OCI-LY3 (cell line): ENCODE measurements around the gene ARRDC1.

ENCODE experiments used
- H2AFZ ChIP-seq: fragments of 200-600, 300-600 bp; shearing (Covaris generic); 2 replicates; pipeline ENCODE4 v1.6.0; 2014; ENCODE audit warnings: antibody characterized with exemption, low read depth, low read length
- H3K27ac ChIP-seq: fragments of 200-600, 300-600 bp; sonication (generic); 2 replicates; pipeline ENCODE4 v1.5.1; 2014; ENCODE audit warnings: mild to moderate bottlenecking, low read length, moderate library complexity, mixed read lengths
- H3K27me3 ChIP-seq: fragments of 200-600, 300-600 bp; sonication (generic); 2 replicates; pipeline ENCODE4 v1.6.1; 2014; ENCODE audit warnings: low read depth, low read length, mixed read lengths
- H3K36me3 ChIP-seq: fragments of 200-600, 300-600 bp; sonication (generic); replicated peaks from 2 replicates; pipeline ENCODE3; 2014; ENCODE audit warnings: low read depth, low read length, mixed read lengths
- H3K4me1 ChIP-seq: fragments of 300-600, 200-600 bp; sonication (generic); 2 replicates; pipeline ENCODE4 v1.6.1; 2014; ENCODE audit warnings: low read length, mixed read lengths
- H3K4me2 ChIP-seq: fragments of 200-600, 300-600 bp; sonication (generic); 2 replicates; pipeline ENCODE4 v1.6.1; 2014; ENCODE audit warnings: low read length, mixed read lengths
- H3K4me3 ChIP-seq: fragments of 300-600, 200-600 bp; sonication (generic); 2 replicates; pipeline ENCODE4 v1.5.1; 2014; ENCODE audit warnings: antibody characterized with exemption, mild to moderate bottlenecking, low read length, moderate library complexity
- H3K79me2 ChIP-seq: fragments of 300-600, 200-600 bp; shearing (Covaris generic); 2 replicates; pipeline ENCODE4 v1.6.1; 2014; ENCODE audit warnings: mild to moderate bottlenecking, low read length, mixed read lengths
- H3K9ac ChIP-seq: fragments of 300-600, 200-600 bp; shearing (Covaris generic); 2 replicates; pipeline ENCODE4 v1.6.0; 2014; ENCODE audit warnings: mild to moderate bottlenecking, low read length, moderate library complexity
- H3K9me3 ChIP-seq: fragments of 200-600, 300-600 bp; shearing (Covaris generic); 2 replicates; pipeline ENCODE4 v1.6.1; 2014; ENCODE audit warnings: low read length, mixed read lengths; ENCODE audit not compliant: insufficient read depth
- H4K20me1 ChIP-seq: fragments of 200-600, 300-600 bp; sonication (generic); 2 replicates; pipeline ENCODE4 v1.6.1; 2016; ENCODE audit warnings: low read length, mixed read lengths; ENCODE audit not compliant: insufficient read depth
- CTCF ChIP-seq: fragments of 200-600, 300-600 bp; sonication (generic); IDR thresholded peaks from 2 replicates; pipeline ENCODE4 v1.5.1; 2014; ENCODE audit warnings: antibody characterized with exemption, low read length, low read depth
- EZH2phosphoT487 ChIP-seq: fragments of 200-600 bp; shearing (Covaris generic); IDR thresholded peaks from 2 replicates; pipeline ENCODE4 v1.6.1; 2018; ENCODE audit warnings: antibody characterized with exemption, mixed run types, low read depth

ARRDC1 gene

GRCh38 chr9:137642118-137642601, 36.7 kb downstream of the ARRDC1 start:
- Histone ChIP-seq H4K20me1 (peaks cover 39% of the 10 kb centered on the region), H3K36me3 (peaks cover 27% of the 10 kb centered on the region), H3K4me1 (peaks cover 13% of the 10 kb centered on the region), H2AFZ (no peak overlapping the region), H3K4me3 (no peak overlapping the region), H3K27me3 (no peaks in the 10 kb centered on the region), H3K9ac (no peak overlapping the region), H3K9me3 (no peaks in the 10 kb centered on the region), H3K27ac (no peak overlapping the region), H3K4me2 (no peak overlapping the region), H3K79me2 (peaks cover 98% of the 10 kb centered on the region)
- TF ChIP-seq EZH2phosphoT487 = no peak
- TF ChIP-seq CTCF = no peak

- TF ChIP-seq CTCF (no peak), EZH2phosphoT487 (no peak)
- peaks cover 96% of the 10 kb centered on the region for H3K79me2 ChIP-seq
- H3K4me2 ChIP-seq = no peak overlapping the region
- H3K4me1 ChIP-seq = peaks cover 13% of the 10 kb centered on the region
- H3K36me3 ChIP-seq = peaks cover 27% of the 10 kb centered on the region
- H3K27ac ChIP-seq = no peak overlapping the region
- no peaks in the 10 kb centered on the region for H3K9me3 ChIP-seq
- H3K9ac ChIP-seq = no peak overlapping the region
- H2AFZ ChIP-seq = no peak overlapping the region
- H3K4me3 ChIP-seq = no peak overlapping the region
- H3K27me3 ChIP-seq = no peaks in the 10 kb centered on the region
- peaks cover 40% of the 10 kb centered on the region for H4K20me1 ChIP-seq
Measured at GRCh38 chr9:137642892-137643291, 37.4 kb downstream of the ARRDC1 start.

- H3K4me1 ChIP-seq = peaks cover 8% of the 10 kb centered on the region
- no peak for TF ChIP-seq EZH2phosphoT487
- TF ChIP-seq CTCF = no peak
- peaks cover 96% of the 10 kb centered on the region for H3K79me2 ChIP-seq
- no peak overlapping the region for H3K9ac ChIP-seq
- no peak overlapping the region for H2AFZ ChIP-seq
- no peaks in the 10 kb centered on the region for H3K9me3 ChIP-seq
- peaks cover 27% of the 10 kb centered on the region for H3K36me3 ChIP-seq
- H3K4me2 ChIP-seq = no peak overlapping the region
- no peak overlapping the region for H3K4me3 ChIP-seq
- no peaks in the 10 kb centered on the region for H3K27me3 ChIP-seq
- no peak overlapping the region for H3K27ac ChIP-seq
- peaks cover 39% of the 10 kb centered on the region for H4K20me1 ChIP-seq
Measured at GRCh38 chr9:137643921-137644320, 38.4 kb downstream of the ARRDC1 start.

GRCh38 chr9:137645211-137645610, 39.7 kb downstream of the ARRDC1 start:
- H3K36me3 ChIP-seq = peaks cover 33% of the 10 kb centered on the region
- H2AFZ ChIP-seq = no peak overlapping the region
- peaks cover 34% of the 10 kb centered on the region for H4K20me1 ChIP-seq
- peaks cover 96% of the 10 kb centered on the region for H3K79me2 ChIP-seq
- TF ChIP-seq CTCF (no peak), EZH2phosphoT487 (no peak)
- no peak overlapping the region for H3K9ac ChIP-seq
- H3K4me3 ChIP-seq = no peak overlapping the region
- H3K27me3 ChIP-seq = no peaks in the 10 kb centered on the region
- H3K9me3 ChIP-seq = no peaks in the 10 kb centered on the region
- H3K4me2 ChIP-seq = no peak overlapping the region
- peaks cover 3% of the 10 kb centered on the region; the same call in 1 of the 2 replicates for H3K4me1 ChIP-seq
- H3K27ac ChIP-seq = no peak overlapping the region
